Right lobe of liver (tissue), 6 donors: Measurements from ENCODE around the gene PSMD2. TPM values are rescaled to one million over a fixed set of nuclear protein-coding genes. Genes with fewer than 3 reads are reported as not detected.

Experiments
- ATAC-seq, 4 donors: fragments of 200-7000 bp; cut with Tn5 transposase; one replicate each; pipeline ENCODE4 v1.9.1; 2020; ENCODE audit warnings: mild to moderate bottlenecking in 4 of 4, moderate library complexity in 4 of 4
- DNase-seq, 3 donors: peaks; one replicate each; pipeline ENCODE4 v3.0.0-alpha.2; 2020
- H3K27ac ChIP-seq, 3 donors: fragments of 200-600 bp; one replicate each; pipeline ENCODE4 v1.8.0; 2022
- H3K27me3 ChIP-seq, 2 donors: fragments of 200-600 bp; one replicate each; pipeline ENCODE4 v1.8.0; 2022
- H3K36me3 ChIP-seq, 4 donors: fragments of 200-600 bp; sonication (generic) in 1 of 4; one replicate each; pipeline versions ENCODE4 v1.5.1 to v1.8.0; 2017 to 2022; ENCODE audit warnings: control low read depth in 1 of 4
- H3K4me1 ChIP-seq, 4 donors: fragments of 200-600 bp; sonication (generic) in 1 of 4; one replicate each; pipeline versions ENCODE4 v1.5.1 to v1.8.0; 2017 to 2022; ENCODE audit warnings: control low read depth in 1 of 4
- H3K4me3 ChIP-seq, 3 donors: fragments of 200-600 bp; one replicate each; pipeline ENCODE4 v1.8.0; 2022
- H3K9me3 ChIP-seq, 4 donors: fragments of 200-600 bp; sonication (generic) in 1 of 4; one replicate each; pipeline versions ENCODE4 v1.5.1 to v1.8.0; 2017 to 2022; ENCODE audit warnings: control low read depth in 1 of 4
- CTCF ChIP-seq, 4 donors: fragments of 200-600 bp in 3 of 4; fragments of 450-650 bp in 1 of 4; IDR thresholded peaks; one replicate each; pipeline versions ENCODE4 v1.5.1 to v1.8.0; 2016 to 2022; ENCODE audit warnings: antibody characterized with exemption in 4 of 4, mild to moderate bottlenecking in 2 of 4
- POLR2A ChIP-seq: fragments of 450-650 bp; IDR thresholded peaks from one replicate; pipeline ENCODE4 v1.6.1; 2017; ENCODE audit warnings: antibody characterized with exemption, mild to moderate bottlenecking
- WGBS: methylation state at CpG from one replicate; pipeline ENCODE4 v1.1.6; 2018; ENCODE audit warnings: low coverage, low lambda C conversion rate; ENCODE audit not compliant: insufficient coverage; ENCODE audit errors: missing lambda C conversion rate; 5-methylcytosine and 5-hydroxymethylcytosine counted together
- intact Hi-C, 2 donors: fragments of 100-400 bp; cut with DNase I; formaldehyde crosslinking; loops; one replicate each; pipeline versions ENCODE4 v1.11.2 to v1.14.1; 2022
- small RNA-seq, 2 experiments: library from RNA; depleted of rRNA; stranded (forward); fragments of <200 nt; gene quantifications; one replicate each; pipeline ENCODE3, GENCODE V24; 2016
- total RNA-seq, 6 experiments: library from RNA; depleted of rRNA in 2 of 6; stranded (reverse); fragments of >200 nt in 2 of 6; fragmentation: NEBNext Ultra II Directional in 3 of 6; extraction: Animal tissue kit (Norgen Biotek cat#: 25700) in 3 of 6; gene quantifications; one replicate each; pipeline versions ENCODE4 v1.1.0 to v1.2.4, GENCODE V29; 2016 to 2023
- donor health status: DM: no; HTN: yes; CAD: no.
- donor health status: DM: no; HTN: no; CAD: no.
- donor health status: DM: no; HTN: no; CAD: no.
- donor health status: DM: no; HTN: yes; CAD: no.
- donor health status: DM: no; HTN: yes; CAD: no.

Gene PSMD2
- total RNA-seq, 6 experiments from 2014 or later: 85.5 to 153 (median 103) TPM

- Histone ChIP-seq H3K36me3 (no peaks in the 10 kb centered on the region), H3K27me3 (no peaks in the 10 kb centered on the region), H3K4me1 (peaks cover 0 to 17% (median 7%) of the 10 kb centered on the region in 4 donors), H3K4me3 (no peak overlapping the region), H3K27ac (no peak overlapping the region), H3K9me3 (no peaks in the 10 kb centered on the region)
- no peak for ATAC-seq
- TF ChIP-seq POLR2A (no peak), CTCF (IDR thresholded peaks at IDR 0.05) (no peak)
- WGBS: 66% methylated on average over 6 of the region's 18 CpGs
- peak in 1 of 3 donors; percentile 37 for DNase-seq
- intact Hi-C loops: no loop called here
Measured at GRCh38 chr3:184355261-184356040, 56.4 kb downstream of the PSMD2 start.

- ATAC-seq (no peak), DNase-seq (peak in 1 of 3 donors; percentile 35)
- no peak overlapping the region for H3K4me3 ChIP-seq
- H3K27ac ChIP-seq: no peak overlapping the region
- no peaks in the 10 kb centered on the region for H3K27me3 ChIP-seq
- peaks cover 0 to 9% (median 3%) of the 10 kb centered on the region in 4 donors for H3K4me1 ChIP-seq
- H3K9me3 ChIP-seq: no peaks in the 10 kb centered on the region
- TF ChIP-seq CTCF (IDR thresholded peaks at IDR 0.05): no peak
- no peak for TF ChIP-seq POLR2A
- intact Hi-C loops: no loop called here
- 83% methylated on average over 11 of the region's 24 CpGs for WGBS
- no peaks in the 10 kb centered on the region for H3K36me3 ChIP-seq
Measured at GRCh38 chr3:184357248-184358123, 58.4 kb downstream of the PSMD2 start.

- intact Hi-C loops: no loop called here
- Histone ChIP-seq H3K4me1 (peaks cover 0 to 7% (median 2%) of the 10 kb centered on the region in 4 donors), H3K27me3 (no peaks in the 10 kb centered on the region), H3K9me3 (no peaks in the 10 kb centered on the region), H3K27ac (no peak overlapping the region), H3K4me3 (no peak overlapping the region), H3K36me3 (no peaks in the 10 kb centered on the region)
- WGBS: 86% methylated on average over 2 of the region's 12 CpGs
- DNase-seq (peak in 1 of 3 donors; percentile 37), ATAC-seq (no peak)
- TF ChIP-seq CTCF (IDR thresholded peaks at IDR 0.05) (no peak), POLR2A (no peak)
Measured at GRCh38 chr3:184358124-184358767, 59.2 kb downstream of the PSMD2 start.

Small RNA genes within 50 kb of the gene (small RNA-seq; reads per million reads assigned to genes)
- gene SNORD66: 2,659 to 3,129 reads per million in 2 experiments

Other genes starting within 250 kb of the PSMD2 start
- not detected for gene HTR3C, start 246.2 kb upstream of the PSMD2 start, total RNA-seq
- not detected for gene HTR3E, start 202.2 kb upstream of the PSMD2 start, total RNA-seq
- gene EIF2B5, start 163.9 kb upstream of the PSMD2 start, total RNA-seq: 10 to 100 TPM; 16.7 to 25.6 (median 20.5) TPM
- gene DVL3, start 143.9 kb upstream of the PSMD2 start, total RNA-seq: 10 to 100 TPM; 18.9 to 28.1 (median 21.8) TPM
- gene AP2M1, start 124.4 kb upstream of the PSMD2 start, total RNA-seq: 100 to 1,000 TPM in 4 of 6 experiments, 10 to 100 TPM in 2; 87.4 to 119 (median 105) TPM
- gene ABCF3, start 113.0 kb upstream of the PSMD2 start, total RNA-seq: 10 to 100 TPM; 33.7 to 40.6 (median 38.5) TPM
- under 1 TPM in 3 of 6 experiments, not detected in 3; 0.21 to 0.59 (median 0.25) TPM for gene VWA5B2, start 69.7 kb upstream of the PSMD2 start, total RNA-seq
- gene ALG3, start 50.3 kb upstream of the PSMD2 start, total RNA-seq: 100 to 1,000 TPM in 2 of 6 experiments, 10 to 100 TPM in 4; 29.3 to 130 (median 35.5) TPM
- 10 to 100 TPM in 2 of 6 experiments, 1 to 10 TPM in 4; 4.9 to 19.4 (median 7.1) TPM for gene EEF1AKMT4, start 49.6 kb upstream of the PSMD2 start, total RNA-seq
- under 1 TPM in 3 of 6 experiments, not detected in 3; 0.21 to 0.42 (median 0.24) TPM for gene CAMK2N2, start 37.7 kb upstream of the PSMD2 start, total RNA-seq
- gene ECE2, start 23.2 kb upstream of the PSMD2 start, total RNA-seq: not detected
- 100 to 1,000 TPM; 262 to 368 (median 291) TPM for gene EIF4G1, start 15.4 kb downstream of the PSMD2 start, total RNA-seq
- 1 to 10 TPM; 2.4 to 6.5 (median 3.1) TPM for gene FAM131A, start 38.4 kb downstream of the PSMD2 start, total RNA-seq
- gene CLCN2, start 62.4 kb downstream of the PSMD2 start, total RNA-seq: 1 to 10 TPM; 1.8 to 2.9 (median 2.5) TPM
- gene POLR2H, start 62.5 kb downstream of the PSMD2 start, total RNA-seq: 10 to 100 TPM; 27.4 to 65.7 (median 35.3) TPM
- 10 to 100 TPM in 3 of 6 experiments, 1 to 10 TPM in 3; 8.2 to 12.1 (median 10.5) TPM for gene THPO, start 79.0 kb downstream of the PSMD2 start, total RNA-seq
- 10 to 100 TPM; 19.5 to 97.2 (median 64.8) TPM for gene CHRD, start 80.8 kb downstream of the PSMD2 start, total RNA-seq